ENCODE measurements around the gene RAB25. TPM values are rescaled to one million over a fixed set of nuclear protein-coding genes. Genes with fewer than 3 reads are reported as not detected.

Gene RAB25
- total and polyA plus RNA-seq, 4 donors: 62.7 to 156 (median 87.2) TPM

GRCh38 chr1:156076609-156077429 lies 15.9 kb downstream of the RAB25 start:
- ATAC-seq (ENCODE audit: insufficient read depth, low FRiP score) (peak; percentile 21), DNase-seq (peak; percentile 51 to 82 (median 65))
- peaks cover 0 to 70% (median 21%) of the 10 kb centered on the region in 5 donors for H3K4me1 ChIP-seq (ENCODE audit: control insufficient read depth in 5 of 5, insufficient read depth in 5 of 5, low read length in 5 of 5)
- no peak for TF ChIP-seq CTCF (IDR thresholded peaks at IDR 0.05; ENCODE audit: control extremely low read depth, extremely low read depth)
- peak overlapping the region in 1 of 2 donors; percentile 41 for H3K27ac ChIP-seq (ENCODE audit: low read depth in 1 of 2, low read length in 1 of 2)
- 49 to 58% methylated on average over 59 to 73 of the region's 73 CpGs for WGBS, 2 donors
- H3K27me3 ChIP-seq (ENCODE audit: control insufficient read depth in 3 of 3, insufficient read depth in 3 of 3, low read length in 2 of 3): no peaks in the 10 kb centered on the region
- H3K9ac ChIP-seq (ENCODE audit: insufficient read depth in 1 of 2, low read length in 2 of 2): no peak overlapping the region
- H3K36me3 ChIP-seq (ENCODE audit: control insufficient read depth in 4 of 4, insufficient read depth in 4 of 4, low read length in 4 of 4): peaks cover 0 to 21% (median 5%) of the 10 kb centered on the region in 4 donors
- peak overlapping the region; percentile 24 for H3K4me3 ChIP-seq
- H3K9me3 ChIP-seq (ENCODE audit: control insufficient read depth in 4 of 4, insufficient read depth in 3 of 4, low read length in 3 of 4): no peaks in the 10 kb centered on the region

GRCh38 chr1:156077430-156077760 lies 16.4 kb downstream of the RAB25 start:
- H3K27me3 ChIP-seq (ENCODE audit: control insufficient read depth in 3 of 3, insufficient read depth in 3 of 3, low read length in 2 of 3): no peaks in the 10 kb centered on the region
- peak overlapping the region in 1 of 2 donors; percentile 41 for H3K27ac ChIP-seq (ENCODE audit: low read depth in 1 of 2, low read length in 1 of 2)
- peaks cover 0 to 21% (median 5%) of the 10 kb centered on the region in 4 donors for H3K36me3 ChIP-seq (ENCODE audit: control insufficient read depth in 4 of 4, insufficient read depth in 4 of 4, low read length in 4 of 4)
- DNase-seq: no peak
- no peak for ATAC-seq (ENCODE audit: insufficient read depth, low FRiP score)
- no peaks in the 10 kb centered on the region for H3K9me3 ChIP-seq (ENCODE audit: control insufficient read depth in 4 of 4, insufficient read depth in 3 of 4, low read length in 3 of 4)
- 90 to 92% methylated on average over 19 of the region's 19 CpGs for WGBS, 2 donors
- TF ChIP-seq CTCF (IDR thresholded peaks at IDR 0.05; ENCODE audit: control extremely low read depth, extremely low read depth): no peak
- peaks cover 0 to 69% (median 21%) of the 10 kb centered on the region in 5 donors for H3K4me1 ChIP-seq (ENCODE audit: control insufficient read depth in 5 of 5, insufficient read depth in 5 of 5, low read length in 5 of 5)
- no peak overlapping the region for H3K4me3 ChIP-seq
- H3K9ac ChIP-seq (ENCODE audit: insufficient read depth in 1 of 2, low read length in 2 of 2): no peak overlapping the region

- no peak for DNase-seq
- no peak for ATAC-seq (ENCODE audit: insufficient read depth, low FRiP score)
- peaks cover 0 to 61% (median 22%) of the 10 kb centered on the region in 5 donors for H3K4me1 ChIP-seq (ENCODE audit: control insufficient read depth in 5 of 5, insufficient read depth in 5 of 5, low read length in 5 of 5)
- no peak for TF ChIP-seq CTCF (IDR thresholded peaks at IDR 0.05; ENCODE audit: control extremely low read depth, extremely low read depth)
- peaks cover 0 to 21% (median 5%) of the 10 kb centered on the region in 4 donors for H3K36me3 ChIP-seq (ENCODE audit: control insufficient read depth in 4 of 4, insufficient read depth in 4 of 4, low read length in 4 of 4)
- H3K27me3 ChIP-seq (ENCODE audit: control insufficient read depth in 3 of 3, insufficient read depth in 3 of 3, low read length in 2 of 3): no peaks in the 10 kb centered on the region
- H3K4me3 ChIP-seq: no peak overlapping the region
- peak overlapping the region in 1 of 2 donors; percentile 25 for H3K9ac ChIP-seq (ENCODE audit: insufficient read depth in 1 of 2, low read length in 2 of 2)
- 95 to 97% methylated on average over 5 of the region's 5 CpGs for WGBS, 2 donors
- H3K27ac ChIP-seq (ENCODE audit: low read depth in 1 of 2, low read length in 1 of 2): no peak overlapping the region
- no peaks in the 10 kb centered on the region for H3K9me3 ChIP-seq (ENCODE audit: control insufficient read depth in 4 of 4, insufficient read depth in 3 of 4, low read length in 3 of 4)
Observed at GRCh38 chr1:156078728-156079127, 17.8 kb downstream of the RAB25 start.
